Measurements from ENCODE around the gene KCTD17. TPM values are rescaled to one million over a fixed set of nuclear protein-coding genes. Genes with fewer than 3 reads are reported as not detected.
"Not testable (repeated sequence)": the region's sequence is repeated elsewhere in the genome, so short reads cannot be mapped to it uniquely, and the experiment has no call there.

The KCTD17 gene
- total RNA-seq, 1 donor from 2014 or later = 13.4 TPM

- no peak for DNase-seq (ENCODE audit: low spot score)
These were observed 8.4 kb downstream of the KCTD17 start for GRCh38 chr22:37059876-37060449.

GRCh38 chr22:37060801-37061610, 9.5 kb downstream of the KCTD17 start:
- no peak for DNase-seq (ENCODE audit: low spot score)

GRCh38 chr22:37061611-37062375, 10.3 kb downstream of the KCTD17 start:
- no peak for DNase-seq (ENCODE audit: low spot score)

- no peak for DNase-seq (ENCODE audit: low spot score)
These were observed 10.8 kb downstream of the KCTD17 start for GRCh38 chr22:37062376-37062675.

GRCh38 chr22:37062702-37063381, 11.3 kb downstream of the KCTD17 start:
- no peak for DNase-seq (ENCODE audit: low spot score)

GRCh38 chr22:37063431-37064420, 12.2 kb downstream of the KCTD17 start:
- no peak for DNase-seq (ENCODE audit: low spot score)

GRCh38 chr22:37064553-37064952, 13.0 kb downstream of the KCTD17 start:
- no peak for DNase-seq (ENCODE audit: low spot score)

GRCh38 chr22:37065180-37065579, 13.6 kb downstream of the KCTD17 start:
- no peak for DNase-seq (ENCODE audit: low spot score)

- no peak for DNase-seq (ENCODE audit: low spot score)
These were observed 14.4 kb downstream of the KCTD17 start for GRCh38 chr22:37065961-37066360.

GRCh38 chr22:37067428-37067827, 15.9 kb downstream of the KCTD17 start:
- no peak for DNase-seq (ENCODE audit: low spot score)

- DNase-seq (ENCODE audit: low spot score) = no peak
These were observed 17.3 kb downstream of the KCTD17 start for GRCh38 chr22:37068859-37069258.

GRCh38 chr22:37069319-37069718, 17.8 kb downstream of the KCTD17 start:
- no peak for DNase-seq (ENCODE audit: low spot score)

GRCh38 chr22:37069719-37070118, 18.2 kb downstream of the KCTD17 start:
- no peak for DNase-seq (ENCODE audit: low spot score)

- no peak for DNase-seq (ENCODE audit: low spot score)
These were observed 18.8 kb downstream of the KCTD17 start for GRCh38 chr22:37070334-37070733.

- no peak for DNase-seq (ENCODE audit: low spot score)
These were observed 19.2 kb downstream of the KCTD17 start for GRCh38 chr22:37070744-37071143.

GRCh38 chr22:37071850-37072592, 20.5 kb downstream of the KCTD17 start:
- not testable (repeated sequence) for DNase-seq (ENCODE audit: low spot score)

GRCh38 chr22:37072673-37073072, 21.1 kb downstream of the KCTD17 start:
- no peak for DNase-seq (ENCODE audit: low spot score)

- no peak for DNase-seq (ENCODE audit: low spot score)
These were observed 23.0 kb downstream of the KCTD17 start for GRCh38 chr22:37074537-37074936.

- no peak for DNase-seq (ENCODE audit: low spot score)
These were observed 23.5 kb downstream of the KCTD17 start for GRCh38 chr22:37075046-37075445.
